HEK293 (cell line): ENCODE measurements around the gene ASB10.

Experiments used
- CTCF ChIA-PET: fragments of 350-600 bp; formaldehyde crosslinking; extraction: SDS; loops from one replicate; lab custom pipeline; 2021; ENCODE audit warnings: antibody characterized with exemption; lab: Yijun Ruan, JAX
- POLR2A ChIA-PET: fragments of 300-600 bp; formaldehyde crosslinking; extraction: SDS; loops from one replicate; lab custom pipeline; 2020; ENCODE audit warnings: antibody characterized with exemption, inconsistent platforms; lab: Yijun Ruan, JAX
- H3K27ac ChIP-seq: fragments of 200-500 bp; sonication (Bioruptor generic); 2 replicates; pipeline ENCODE4 v1.5.1; 2014; ENCODE audit warnings: low read depth, low read length, control low read depth, inconsistent platforms; ENCODE audit errors: extremely low read depth
- H3K36me3 ChIP-seq, 2 experiments: fragments of 200-500 bp in 1 of 2; sonication (Bioruptor generic) in 1 of 2; 1 replicate in 1 of 2; 2 replicates in 1 of 2; pipeline ENCODE4 v1.5.1; 2014 to 2017; ENCODE audit warnings: inconsistent platforms in 2 of 2, low read length in 2 of 2; ENCODE audit not compliant: control insufficient read depth in 2 of 2, insufficient read depth in 1 of 2
- H3K4me1 ChIP-seq: fragments of 200-500 bp; sonication (Bioruptor generic); 2 replicates; pipeline ENCODE4 v1.5.1; 2014; ENCODE audit warnings: mild to moderate bottlenecking, low read length, inconsistent platforms; ENCODE audit not compliant: control insufficient read depth, insufficient read depth
- H3K4me3 ChIP-seq: 2 replicates; pipeline ENCODE4 v1.5.1; 2011; ENCODE audit warnings: low read depth, mild to moderate bottlenecking, control low read depth, low read length, moderate library complexity
- H3K9me3 ChIP-seq: fragments of 200-500 bp; sonication (Bioruptor generic); 2 replicates; pipeline ENCODE4 v1.5.1; 2014; ENCODE audit warnings: low read depth, low read length, inconsistent platforms; ENCODE audit not compliant: control insufficient read depth, insufficient read depth
- EGR2 ChIP-seq: fragments of 450-650 bp; formaldehyde crosslinking; IDR thresholded peaks from 2 replicates; pipeline ENCODE4 v1.5.1; 2016; ENCODE audit warnings: low read depth, missing biosample characterization, missing genetic modification characterization
- KLF16 ChIP-seq: fragments of 450-650 bp; formaldehyde crosslinking; IDR thresholded peaks from 2 replicates; pipeline ENCODE4 v1.5.1; 2017; ENCODE audit warnings: missing biosample characterization, missing genetic modification characterization
- MEIS1 ChIP-seq: sonication (generic); formaldehyde crosslinking; IDR thresholded peaks from 2 replicates; pipeline ENCODE4 v1.8.1; 2022; ENCODE audit warnings: missing genetic modification reagents, mild to moderate bottlenecking, borderline replicate concordance
- ZNF157 ChIP-seq: fragments of 450-650 bp; formaldehyde crosslinking; IDR thresholded peaks from 2 replicates; pipeline ENCODE4 v1.5.1; 2016; ENCODE audit warnings: missing biosample characterization, missing genetic modification characterization
- ZNF677 ChIP-seq: fragments of 450-650 bp; IDR thresholded peaks from 2 replicates; pipeline ENCODE4 v1.5.0; 2018; ENCODE audit warnings: missing biosample characterization, mild to moderate bottlenecking, missing genetic modification characterization, moderate library complexity
- TF ChIP-seq, protein P1 (sequence below): fragments of 450-650 bp; formaldehyde crosslinking; IDR thresholded peaks from 2 replicates; pipeline ENCODE4 v1.5.1; 2016; ENCODE audit warnings: missing biosample characterization, missing genetic modification characterization
- TF ChIP-seq, protein P2 (sequence below): fragments of 450-650 bp; formaldehyde crosslinking; IDR thresholded peaks from 2 replicates; pipeline ENCODE4 v1.5.1; 2017; ENCODE audit warnings: missing biosample characterization, missing genetic modification characterization
- TF ChIP-seq, protein P3 (sequence below): fragments of 450-650 bp; formaldehyde crosslinking; IDR thresholded peaks from 2 replicates; pipeline ENCODE4 v1.5.1; 2016; ENCODE audit warnings: missing biosample characterization, missing genetic modification characterization, borderline replicate concordance

The ASB10 gene

DNA sequence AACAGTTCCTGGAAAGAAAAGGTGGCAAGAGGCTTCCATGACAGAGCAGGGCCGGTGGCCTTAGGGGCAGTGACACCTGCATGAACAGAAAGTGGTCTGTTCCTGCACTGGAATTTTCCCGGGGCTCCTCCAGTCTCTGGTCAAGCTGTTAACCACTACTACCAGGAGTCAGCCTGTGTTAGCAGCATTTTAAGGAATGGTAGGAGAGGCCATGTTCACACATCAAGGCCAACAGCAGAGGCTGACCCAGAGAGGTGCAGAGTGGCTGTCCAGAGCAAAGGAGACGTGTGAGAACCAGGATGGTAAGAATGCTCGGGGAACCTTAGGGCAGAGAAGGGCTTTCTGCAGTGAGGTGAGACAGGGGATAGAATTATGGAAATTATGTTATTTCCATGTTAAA is 14.7 kb upstream of the ASB10 start:
- POLR2A ChIA-PET: no interaction called here
- H3K27ac ChIP-seq: no peak overlapping the region
- H3K4me1 ChIP-seq: no peaks in the 10 kb centered on the region
- no peak overlapping the region for H3K4me3 ChIP-seq
- no peaks in the 10 kb centered on the region for H3K36me3 ChIP-seq
- CTCF ChIA-PET: no interaction called here
- no peak for TF ChIP-seq EGR2 (tag by site-specific recombination)
- TF ChIP-seq, protein P1, sequence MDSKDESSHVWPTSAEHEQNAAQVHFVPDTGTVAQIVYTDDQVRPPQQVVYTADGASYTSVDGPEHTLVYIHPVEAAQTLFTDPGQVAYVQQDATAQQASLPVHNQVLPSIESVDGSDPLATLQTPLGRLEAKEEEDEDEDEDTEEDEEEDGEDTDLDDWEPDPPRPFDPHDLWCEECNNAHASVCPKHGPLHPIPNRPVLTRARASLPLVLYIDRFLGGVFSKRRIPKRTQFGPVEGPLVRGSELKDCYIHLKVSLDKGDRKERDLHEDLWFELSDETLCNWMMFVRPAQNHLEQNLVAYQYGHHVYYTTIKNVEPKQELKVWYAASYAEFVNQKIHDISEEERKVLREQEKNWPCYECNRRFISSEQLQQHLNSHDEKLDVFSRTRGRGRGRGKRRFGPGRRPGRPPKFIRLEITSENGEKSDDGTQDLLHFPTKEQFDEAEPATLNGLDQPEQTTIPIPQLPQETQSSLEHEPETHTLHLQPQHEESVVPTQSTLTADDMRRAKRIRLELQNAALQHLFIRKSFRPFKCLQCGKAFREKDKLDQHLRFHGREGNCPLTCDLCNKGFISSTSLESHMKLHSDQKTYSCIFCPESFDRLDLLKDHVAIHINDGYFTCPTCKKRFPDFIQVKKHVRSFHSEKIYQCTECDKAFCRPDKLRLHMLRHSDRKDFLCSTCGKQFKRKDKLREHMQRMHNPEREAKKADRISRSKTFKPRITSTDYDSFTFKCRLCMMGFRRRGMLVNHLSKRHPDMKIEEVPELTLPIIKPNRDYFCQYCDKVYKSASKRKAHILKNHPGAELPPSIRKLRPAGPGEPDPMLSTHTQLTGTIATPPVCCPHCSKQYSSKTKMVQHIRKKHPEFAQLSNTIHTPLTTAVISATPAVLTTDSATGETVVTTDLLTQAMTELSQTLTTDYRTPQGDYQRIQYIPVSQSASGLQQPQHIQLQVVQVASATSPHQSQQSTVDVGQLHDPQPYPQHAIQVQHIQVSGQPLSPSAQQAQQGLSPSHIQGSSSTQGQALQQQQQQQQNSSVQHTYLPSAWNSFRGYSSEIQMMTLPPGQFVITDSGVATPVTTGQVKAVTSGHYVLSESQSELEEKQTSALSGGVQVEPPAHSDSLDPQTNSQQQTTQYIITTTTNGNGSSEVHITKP (tag by site-specific recombination): peak; percentile 75
- no peaks in the 10 kb centered on the region for H3K9me3 ChIP-seq

DNA sequence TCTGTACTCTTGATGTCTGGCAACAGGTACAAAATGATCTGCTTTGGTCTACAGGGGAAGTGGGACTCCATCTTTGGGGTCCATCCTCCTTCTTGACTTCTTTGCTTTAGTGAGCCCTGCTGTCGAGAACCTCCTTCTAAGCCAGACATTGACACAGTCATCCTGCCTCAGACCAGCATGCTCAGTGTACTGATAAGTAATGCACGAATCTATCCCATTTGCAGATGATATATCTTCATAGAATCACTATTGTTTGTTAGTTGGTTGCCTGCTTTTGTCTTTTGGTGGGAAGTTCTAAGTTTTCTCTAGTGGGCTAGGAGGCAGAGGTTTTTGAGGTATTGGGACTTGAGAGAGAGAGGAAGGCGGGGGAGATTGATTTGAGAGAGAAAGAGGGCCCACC is 14.3 kb upstream of the ASB10 start:
- ChIA-PET CTCF (no interaction called here), POLR2A (no interaction called here)
- H3K4me1 ChIP-seq: no peaks in the 10 kb centered on the region
- H3K4me3 ChIP-seq: no peak overlapping the region
- TF ChIP-seq, protein P2, sequence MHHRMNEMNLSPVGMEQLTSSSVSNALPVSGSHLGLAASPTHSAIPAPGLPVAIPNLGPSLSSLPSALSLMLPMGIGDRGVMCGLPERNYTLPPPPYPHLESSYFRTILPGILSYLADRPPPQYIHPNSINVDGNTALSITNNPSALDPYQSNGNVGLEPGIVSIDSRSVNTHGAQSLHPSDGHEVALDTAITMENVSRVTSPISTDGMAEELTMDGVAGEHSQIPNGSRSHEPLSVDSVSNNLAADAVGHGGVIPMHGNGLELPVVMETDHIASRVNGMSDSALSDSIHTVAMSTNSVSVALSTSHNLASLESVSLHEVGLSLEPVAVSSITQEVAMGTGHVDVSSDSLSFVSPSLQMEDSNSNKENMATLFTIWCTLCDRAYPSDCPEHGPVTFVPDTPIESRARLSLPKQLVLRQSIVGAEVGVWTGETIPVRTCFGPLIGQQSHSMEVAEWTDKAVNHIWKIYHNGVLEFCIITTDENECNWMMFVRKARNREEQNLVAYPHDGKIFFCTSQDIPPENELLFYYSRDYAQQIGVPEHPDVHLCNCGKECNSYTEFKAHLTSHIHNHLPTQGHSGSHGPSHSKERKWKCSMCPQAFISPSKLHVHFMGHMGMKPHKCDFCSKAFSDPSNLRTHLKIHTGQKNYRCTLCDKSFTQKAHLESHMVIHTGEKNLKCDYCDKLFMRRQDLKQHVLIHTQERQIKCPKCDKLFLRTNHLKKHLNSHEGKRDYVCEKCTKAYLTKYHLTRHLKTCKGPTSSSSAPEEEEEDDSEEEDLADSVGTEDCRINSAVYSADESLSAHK: no peak
- TF ChIP-seq, protein P3, sequence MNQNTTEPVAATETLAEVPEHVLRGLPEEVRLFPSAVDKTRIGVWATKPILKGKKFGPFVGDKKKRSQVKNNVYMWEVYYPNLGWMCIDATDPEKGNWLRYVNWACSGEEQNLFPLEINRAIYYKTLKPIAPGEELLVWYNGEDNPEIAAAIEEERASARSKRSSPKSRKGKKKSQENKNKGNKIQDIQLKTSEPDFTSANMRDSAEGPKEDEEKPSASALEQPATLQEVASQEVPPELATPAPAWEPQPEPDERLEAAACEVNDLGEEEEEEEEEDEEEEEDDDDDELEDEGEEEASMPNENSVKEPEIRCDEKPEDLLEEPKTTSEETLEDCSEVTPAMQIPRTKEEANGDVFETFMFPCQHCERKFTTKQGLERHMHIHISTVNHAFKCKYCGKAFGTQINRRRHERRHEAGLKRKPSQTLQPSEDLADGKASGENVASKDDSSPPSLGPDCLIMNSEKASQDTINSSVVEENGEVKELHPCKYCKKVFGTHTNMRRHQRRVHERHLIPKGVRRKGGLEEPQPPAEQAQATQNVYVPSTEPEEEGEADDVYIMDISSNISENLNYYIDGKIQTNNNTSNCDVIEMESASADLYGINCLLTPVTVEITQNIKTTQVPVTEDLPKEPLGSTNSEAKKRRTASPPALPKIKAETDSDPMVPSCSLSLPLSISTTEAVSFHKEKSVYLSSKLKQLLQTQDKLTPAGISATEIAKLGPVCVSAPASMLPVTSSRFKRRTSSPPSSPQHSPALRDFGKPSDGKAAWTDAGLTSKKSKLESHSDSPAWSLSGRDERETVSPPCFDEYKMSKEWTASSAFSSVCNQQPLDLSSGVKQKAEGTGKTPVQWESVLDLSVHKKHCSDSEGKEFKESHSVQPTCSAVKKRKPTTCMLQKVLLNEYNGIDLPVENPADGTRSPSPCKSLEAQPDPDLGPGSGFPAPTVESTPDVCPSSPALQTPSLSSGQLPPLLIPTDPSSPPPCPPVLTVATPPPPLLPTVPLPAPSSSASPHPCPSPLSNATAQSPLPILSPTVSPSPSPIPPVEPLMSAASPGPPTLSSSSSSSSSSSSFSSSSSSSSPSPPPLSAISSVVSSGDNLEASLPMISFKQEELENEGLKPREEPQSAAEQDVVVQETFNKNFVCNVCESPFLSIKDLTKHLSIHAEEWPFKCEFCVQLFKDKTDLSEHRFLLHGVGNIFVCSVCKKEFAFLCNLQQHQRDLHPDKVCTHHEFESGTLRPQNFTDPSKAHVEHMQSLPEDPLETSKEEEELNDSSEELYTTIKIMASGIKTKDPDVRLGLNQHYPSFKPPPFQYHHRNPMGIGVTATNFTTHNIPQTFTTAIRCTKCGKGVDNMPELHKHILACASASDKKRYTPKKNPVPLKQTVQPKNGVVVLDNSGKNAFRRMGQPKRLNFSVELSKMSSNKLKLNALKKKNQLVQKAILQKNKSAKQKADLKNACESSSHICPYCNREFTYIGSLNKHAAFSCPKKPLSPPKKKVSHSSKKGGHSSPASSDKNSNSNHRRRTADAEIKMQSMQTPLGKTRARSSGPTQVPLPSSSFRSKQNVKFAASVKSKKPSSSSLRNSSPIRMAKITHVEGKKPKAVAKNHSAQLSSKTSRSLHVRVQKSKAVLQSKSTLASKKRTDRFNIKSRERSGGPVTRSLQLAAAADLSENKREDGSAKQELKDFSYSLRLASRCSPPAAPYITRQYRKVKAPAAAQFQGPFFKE (tag by site-specific recombination): no peak
- TF ChIP-seq MEIS1 (no peak), ZNF157 (tag by site-specific recombination) (no peak), ZNF677 (no peak), KLF16 (no peak)
- no peaks in the 10 kb centered on the region for H3K9me3 ChIP-seq
- H3K27ac ChIP-seq: no peak overlapping the region
- H3K36me3 ChIP-seq: no peaks in the 10 kb centered on the region
